CD4-positive, alpha-beta T cell treated with Interleukin-12 subunit alpha and Interleukin-12 subunit beta, for 1 hour (primary cell): Measurements from ENCODE around the gene ABL1.

Source experiments
- DNase-seq: peaks from one replicate; pipeline ENCODE4 v3.0.0-alpha.2; 2020

Gene ABL1

DNA sequence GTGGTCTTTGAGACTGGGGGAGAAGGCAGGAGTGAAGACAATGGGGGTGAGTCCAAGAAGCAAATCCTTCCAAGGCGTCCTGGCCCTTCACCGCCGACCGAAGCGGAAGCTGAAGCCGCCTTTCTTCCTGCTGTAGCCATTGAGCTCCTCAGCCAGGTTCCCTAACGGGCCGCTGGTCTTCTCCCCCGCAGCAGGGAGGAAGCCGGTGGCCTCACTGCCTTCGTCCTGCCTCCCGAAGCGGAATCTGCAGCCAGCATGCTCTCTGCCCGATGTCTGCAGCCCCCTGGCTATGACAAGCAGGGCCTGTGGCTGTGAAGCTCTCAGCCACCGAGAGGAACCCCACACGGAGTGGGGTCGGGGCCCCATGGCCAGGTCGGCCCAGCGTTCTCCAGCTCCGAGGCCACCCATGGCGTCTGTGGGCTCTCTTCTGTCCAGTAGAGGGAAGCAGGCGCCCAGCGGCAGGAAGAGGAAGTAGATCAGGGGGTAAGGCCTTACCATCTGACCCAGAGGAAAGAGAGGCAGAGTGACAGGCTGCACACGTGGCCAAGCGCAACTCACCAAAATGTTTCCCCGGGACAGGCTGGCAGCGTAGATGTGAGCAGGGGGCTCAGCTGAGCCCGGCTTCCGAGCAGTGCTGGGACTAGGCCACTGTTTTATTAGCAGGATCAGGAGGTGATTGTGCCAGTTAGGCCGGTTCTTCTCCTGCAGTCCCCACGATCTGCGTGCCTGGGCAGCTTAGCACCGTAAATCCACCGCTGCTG lies 58.5 kb downstream of the ABL1 start:
- no peak for DNase-seq

- no peak for DNase-seq
These were observed 59.5 kb downstream of the ABL1 start for GRCh38 chr9:130894546-130894945.

DNA sequence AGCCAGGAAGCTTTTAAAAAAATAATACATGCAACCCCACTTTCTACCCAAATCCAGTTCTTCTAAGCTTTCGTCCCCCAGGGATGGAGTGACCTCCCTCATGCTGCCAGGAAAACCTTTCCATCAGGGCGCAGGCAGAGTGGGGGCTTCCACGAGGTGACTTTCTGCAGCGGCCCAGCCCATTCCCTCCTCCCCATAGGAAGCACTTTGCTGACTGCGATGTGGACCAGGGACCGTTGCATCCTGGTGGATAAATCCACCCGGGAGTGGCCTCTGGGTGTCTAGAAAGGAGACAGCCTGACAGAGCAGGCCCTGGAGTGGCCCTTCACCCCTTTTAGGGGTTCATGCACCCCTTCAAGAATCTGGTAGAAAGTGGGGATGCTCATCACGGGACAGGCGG lies 60.0 kb downstream of the ABL1 start:
- DNase-seq = no peak

DNA sequence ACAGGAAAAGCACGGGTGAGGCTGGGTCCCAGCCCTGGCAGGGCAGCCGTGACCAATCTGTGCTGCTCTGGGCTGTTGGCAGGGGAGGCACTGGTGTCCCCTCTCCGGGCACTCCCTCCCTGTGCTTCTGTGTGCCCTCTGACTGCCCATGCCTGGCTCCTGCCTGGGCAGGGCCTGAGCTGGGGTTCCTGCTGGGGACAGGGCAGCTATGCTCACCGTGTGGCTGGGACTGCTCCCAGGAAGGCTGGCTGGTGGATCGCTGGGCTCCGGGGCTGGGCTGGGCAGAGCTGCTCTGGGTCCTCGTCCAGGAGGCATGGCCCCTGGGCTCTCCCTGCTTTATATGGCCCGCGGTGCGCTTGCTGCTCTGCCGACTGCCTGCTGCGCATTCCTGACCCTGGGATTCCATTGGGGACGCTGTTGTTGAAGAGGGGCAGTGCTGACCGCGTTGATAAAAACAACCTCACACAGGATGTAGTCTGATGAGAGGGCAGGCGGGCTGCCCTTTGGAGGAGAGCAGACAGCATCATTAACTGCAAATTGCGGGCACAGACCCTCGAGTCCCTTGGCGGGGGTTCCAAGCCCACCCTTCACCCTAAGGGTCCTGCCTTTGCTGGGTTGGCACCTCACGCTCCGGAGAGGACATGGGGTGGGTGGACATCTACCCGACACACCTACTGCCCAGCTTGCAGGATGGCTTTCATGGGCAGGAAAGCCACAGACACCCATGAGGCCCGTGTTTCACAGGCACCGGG lies 60.6 kb downstream of the ABL1 start:
- DNase-seq = no peak

DNA sequence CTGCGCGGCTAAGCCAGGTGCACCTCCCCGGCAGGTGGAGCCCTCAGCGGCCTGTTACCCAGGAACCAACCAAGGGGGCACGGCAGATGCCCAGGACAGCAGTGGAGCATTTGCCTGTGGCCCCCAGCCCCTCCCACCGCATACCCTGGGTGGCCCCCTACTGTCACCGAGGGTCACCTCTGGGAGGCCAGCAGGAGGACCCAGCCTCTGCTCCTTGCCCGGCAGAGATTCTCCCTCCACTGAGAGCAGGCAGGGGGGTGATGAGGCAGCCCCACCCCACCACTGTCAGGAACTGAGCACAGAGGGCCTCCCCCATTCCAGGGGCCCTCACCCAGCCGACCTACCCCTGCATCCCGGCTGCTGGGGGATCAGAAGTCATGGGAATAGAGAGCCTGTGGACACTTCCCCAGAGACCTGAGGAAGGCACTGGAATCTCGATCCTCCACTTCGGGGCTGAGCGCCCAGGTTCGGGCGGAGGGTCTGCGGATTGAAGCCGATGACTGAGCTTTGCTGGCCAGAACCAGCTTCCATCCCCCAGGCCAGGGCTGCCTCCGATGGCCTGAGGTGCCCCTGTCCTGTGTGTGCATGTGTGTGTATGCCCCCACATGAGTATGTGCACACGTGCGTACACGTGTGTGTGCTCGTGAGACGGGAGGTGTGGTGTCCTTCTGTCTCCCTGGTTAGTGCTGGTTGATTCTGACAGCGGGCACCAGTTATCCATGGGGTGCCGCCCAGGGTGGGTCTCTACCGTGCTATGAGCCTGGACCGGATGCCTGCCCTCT lies 61.4 kb downstream of the ABL1 start, which contains the start of gene QRFP:
QRFP (minus strand) TSS at position 580 of the 782 bp plus-strand sequence. CDS start 2,974 bp downstream, outside the sequence.
- DNase-seq = no peak

GRCh38 chr9:130897105-130897751 lies 62.2 kb downstream of the ABL1 start:
- DNase-seq = no peak

GRCh38 chr9:130897848-130898551 lies 62.9 kb downstream of the ABL1 start:
- no peak for DNase-seq

DNA sequence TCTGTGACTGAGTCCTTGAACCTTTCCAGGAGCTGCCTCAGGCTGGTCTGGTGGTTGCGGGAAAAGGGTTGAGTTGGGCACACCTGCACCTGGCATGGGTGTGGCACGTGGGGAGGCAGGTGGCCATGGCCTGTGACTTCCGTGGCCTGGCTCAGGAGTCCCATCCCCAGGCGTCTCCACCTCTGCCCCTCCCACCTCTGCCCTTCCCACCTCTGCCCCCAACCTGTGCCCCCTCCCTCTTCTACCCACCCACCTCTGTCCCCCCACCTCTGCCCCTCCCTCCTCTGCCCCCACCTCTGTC lies 63.4 kb downstream of the ABL1 start:
- DNase-seq = no peak

GRCh38 chr9:130899051-130899748 lies 64.1 kb downstream of the ABL1 start:
- no peak for DNase-seq

DNA sequence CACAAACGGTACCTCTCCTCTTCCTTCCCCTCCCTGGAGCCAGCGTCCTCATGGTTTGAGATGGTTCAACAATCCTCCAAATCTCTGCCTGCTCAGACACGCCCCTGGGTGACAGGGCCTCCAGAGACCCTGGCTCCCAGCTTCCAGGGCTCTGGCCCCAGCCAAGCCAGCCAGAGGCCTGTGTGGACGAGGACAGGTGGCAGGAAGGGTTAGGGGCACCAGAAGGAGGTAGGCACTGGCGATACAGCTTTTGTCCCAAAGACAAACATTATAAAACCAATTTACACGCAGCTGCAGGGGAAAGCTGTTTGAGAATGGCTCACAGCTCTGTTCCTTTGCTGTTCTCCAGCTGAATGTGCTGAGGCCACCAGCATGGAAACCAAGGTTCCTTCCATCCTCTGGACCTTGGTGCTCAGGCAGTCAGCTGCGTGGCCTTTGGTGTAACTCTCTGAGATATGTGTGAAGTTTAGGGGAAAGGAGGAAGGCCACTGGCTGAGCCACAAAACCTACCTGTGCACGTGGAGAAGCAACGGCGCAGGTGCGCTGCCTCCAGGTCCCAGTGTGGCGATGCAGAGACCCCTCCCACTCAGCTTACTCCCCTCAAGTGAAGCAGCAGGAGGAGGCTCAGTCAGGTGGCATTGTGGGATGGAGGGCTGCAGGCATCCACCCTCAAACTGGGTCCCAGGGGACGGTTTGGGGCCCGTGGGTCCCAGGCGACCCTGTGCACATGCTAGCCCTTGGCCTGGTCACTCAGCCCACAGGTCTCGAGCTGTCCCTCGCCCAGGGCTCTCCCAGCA lies 65.8 kb downstream of the ABL1 start:
- DNase-seq = no peak

- DNase-seq = no peak
These were observed 66.6 kb downstream of the ABL1 start for GRCh38 chr9:130901498-130902203.

GRCh38 chr9:130902204-130903185 lies 67.4 kb downstream of the ABL1 start:
- no peak for DNase-seq

GRCh38 chr9:130903194-130904069 lies 68.4 kb downstream of the ABL1 start:
- no peak for DNase-seq

DNA sequence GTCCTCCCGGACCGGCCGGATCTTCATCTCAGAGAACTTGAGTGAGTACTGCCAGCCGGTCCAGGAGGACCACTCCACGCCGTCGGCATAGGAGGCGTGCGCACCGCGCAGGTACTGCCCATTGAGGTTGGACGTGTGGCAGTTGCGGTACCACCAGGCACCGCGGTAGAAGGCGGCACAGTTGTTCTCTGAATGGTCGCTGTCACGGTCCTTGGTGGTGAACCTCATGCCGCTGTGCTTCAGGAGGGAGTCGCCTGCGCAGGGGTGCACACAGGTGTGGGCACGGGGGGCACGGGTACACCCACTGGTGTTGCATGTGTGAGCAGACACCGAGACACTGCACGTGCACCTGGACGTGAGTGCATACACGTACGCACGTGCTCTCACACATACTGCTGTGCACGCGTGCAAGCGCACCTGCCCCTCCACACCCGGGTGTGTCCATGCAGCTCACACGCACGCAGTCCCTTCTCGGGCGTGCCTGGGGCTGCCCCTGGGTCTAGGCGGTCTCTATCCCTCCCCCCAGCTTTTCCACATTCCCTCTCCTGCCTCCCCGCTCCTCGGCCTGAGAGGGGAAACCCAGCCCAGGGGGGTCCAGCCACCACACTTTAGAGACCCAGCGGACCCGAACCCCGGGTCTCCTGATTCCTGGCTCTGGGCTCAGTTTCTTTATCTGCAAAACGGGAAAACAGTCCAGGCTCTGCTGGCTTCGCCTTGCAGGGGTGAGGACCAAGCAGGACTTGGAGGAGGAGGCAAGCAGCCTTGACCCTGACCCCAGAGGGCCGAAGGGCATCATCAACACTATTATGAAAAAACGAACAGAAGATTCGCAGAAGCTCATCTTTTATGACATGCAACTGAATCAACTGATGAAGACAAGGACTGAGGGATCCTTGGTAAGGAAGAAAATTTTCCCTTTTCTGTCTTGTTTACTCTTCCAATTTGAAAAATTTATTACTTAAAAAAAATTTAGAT lies 69.3 kb downstream of the ABL1 start:
- no peak for DNase-seq

DNA sequence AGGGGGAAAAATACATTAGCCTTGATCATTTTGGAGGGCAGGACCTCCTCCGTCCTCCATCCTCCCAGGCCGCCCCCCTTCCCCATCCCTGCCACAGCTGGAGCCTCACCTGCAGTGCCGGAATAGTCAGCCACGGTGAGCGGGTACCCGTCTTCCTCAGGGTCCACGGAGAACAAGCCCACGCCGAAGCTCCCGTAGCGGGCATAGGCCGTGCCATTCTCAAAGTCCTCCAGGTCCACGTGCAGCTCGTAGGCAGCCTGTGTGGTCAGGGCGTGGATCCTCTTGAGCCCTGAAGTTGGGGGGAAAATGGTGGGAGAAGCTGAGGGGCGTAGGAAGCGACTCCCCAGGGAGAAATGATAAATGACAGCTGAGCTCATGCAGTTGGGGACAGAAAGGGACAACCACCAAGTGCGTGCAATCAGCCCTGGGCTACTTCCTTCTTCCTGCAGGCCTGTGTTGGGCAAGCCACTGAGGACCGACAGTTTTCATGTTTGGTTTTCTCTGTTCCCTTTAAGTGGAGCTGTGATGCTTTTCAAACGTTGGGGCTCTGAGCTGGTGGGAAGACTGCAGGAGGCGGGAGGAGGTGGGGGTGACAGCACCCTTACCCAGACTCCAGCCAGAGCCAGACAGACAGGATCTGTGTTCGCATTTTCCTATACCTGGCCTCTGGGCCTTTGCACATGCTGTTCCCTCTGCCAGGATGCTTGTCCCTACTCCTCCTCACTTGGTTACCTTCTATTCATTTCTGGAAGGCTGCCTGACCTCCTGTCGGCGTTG lies 70.3 kb downstream of the ABL1 start:
- no peak for DNase-seq
